ENCODE data around the gene COL6A5. TPM values are rescaled to one million over a fixed set of nuclear protein-coding genes. Genes with fewer than 3 reads are reported as not detected.

Gene COL6A5
- total and polyA plus RNA-seq, 4 donors = 0.01 to 0.09 TPM; not detected in 2

- no peaks in the 10 kb centered on the region for H3K27me3 ChIP-seq (ENCODE audit: control insufficient read depth in 4 of 4, insufficient read depth in 4 of 4, low read length in 3 of 4)
- H3K36me3 ChIP-seq (ENCODE audit: control insufficient read depth in 4 of 4, insufficient read depth in 3 of 4, low read depth in 1 of 4, low read length in 3 of 4) = no peaks in the 10 kb centered on the region
- DNase-seq (ENCODE audit: low spot score) = no peak
- 78% methylated on average over 6 of the region's 6 CpGs for WGBS
- H3K4me3 ChIP-seq (ENCODE audit: low read depth in 1 of 3, low read length in 3 of 3) = no peak overlapping the region
- H3K9me3 ChIP-seq (ENCODE audit: control insufficient read depth in 4 of 4, low read length in 3 of 4) = peaks cover 0 to 2% (median 0%) of the 10 kb centered on the region in 4 donors
- no peaks in the 10 kb centered on the region for H3K4me1 ChIP-seq (ENCODE audit: control insufficient read depth in 4 of 4, insufficient read depth in 4 of 4, low read length in 3 of 4)
- H3K27ac ChIP-seq (ENCODE audit: low read depth in 1 of 2, low read length in 2 of 2) = no peak overlapping the region
- no peak overlapping the region for H3K9ac ChIP-seq (ENCODE audit: low read depth in 1 of 2, low read length in 2 of 2)
- TF ChIP-seq HNF4A (conservative IDR thresholded peaks at IDR 0.05) (no peak), ZBTB33 (IDR thresholded peaks at IDR 0.05) (no peak), MAX (IDR thresholded peaks at IDR 0.05) (no peak), RAD21 (IDR thresholded peaks at IDR 0.05) (no peak), RXRA (IDR thresholded peaks at IDR 0.05) (no peak), FOXA1 (IDR thresholded peaks at IDR 0.05) (no peak), JUND (IDR thresholded peaks at IDR 0.05) (no peak), TAF1 (conservative IDR thresholded peaks at IDR 0.05) (no peak), HNF4G (IDR thresholded peaks at IDR 0.05) (no peak), REST (IDR thresholded peaks at IDR 0.05) (no peak), FOXA2 (IDR thresholded peaks at IDR 0.05) (no peak), YY1 (IDR thresholded peaks at IDR 0.05) (no peak), GABPA (IDR thresholded peaks at IDR 0.05 in 1 of 2, conservative IDR thresholded peaks at IDR 0.05 in 1 of 2) (no peak), ATF3 (IDR thresholded peaks at IDR 0.05) (no peak), SP1 (IDR thresholded peaks at IDR 0.05) (no peak)
These were observed 33.8 kb downstream of the COL6A5 start for GRCh38 chr3:130379274-130379673.

- no peak overlapping the region for H3K4me3 ChIP-seq (ENCODE audit: low read depth in 1 of 3, low read length in 3 of 3)
- H3K9me3 ChIP-seq (ENCODE audit: control insufficient read depth in 4 of 4, low read length in 3 of 4) = peaks cover 0 to 2% (median 0%) of the 10 kb centered on the region in 4 donors
- no peak for DNase-seq (ENCODE audit: low spot score)
- no peak overlapping the region for H3K9ac ChIP-seq (ENCODE audit: low read depth in 1 of 2, low read length in 2 of 2)
- H3K4me1 ChIP-seq (ENCODE audit: control insufficient read depth in 4 of 4, insufficient read depth in 4 of 4, low read length in 3 of 4) = no peaks in the 10 kb centered on the region
- TF ChIP-seq MAX (IDR thresholded peaks at IDR 0.05) (no peak), ZBTB33 (IDR thresholded peaks at IDR 0.05) (no peak), JUND (IDR thresholded peaks at IDR 0.05) (no peak), FOXA1 (IDR thresholded peaks at IDR 0.05) (no peak), FOXA2 (IDR thresholded peaks at IDR 0.05) (no peak), REST (IDR thresholded peaks at IDR 0.05) (no peak), TAF1 (conservative IDR thresholded peaks at IDR 0.05) (no peak), HNF4A (conservative IDR thresholded peaks at IDR 0.05) (no peak), ATF3 (IDR thresholded peaks at IDR 0.05) (no peak)
- H3K27me3 ChIP-seq (ENCODE audit: control insufficient read depth in 4 of 4, insufficient read depth in 4 of 4, low read length in 3 of 4) = no peaks in the 10 kb centered on the region
- no peaks in the 10 kb centered on the region for H3K36me3 ChIP-seq (ENCODE audit: control insufficient read depth in 4 of 4, insufficient read depth in 3 of 4, low read depth in 1 of 4, low read length in 3 of 4)
- H3K27ac ChIP-seq (ENCODE audit: low read depth in 1 of 2, low read length in 2 of 2) = no peak overlapping the region
These were observed 34.9 kb downstream of the COL6A5 start for GRCh38 chr3:130380398-130380797.
